ENCODE measurements around the gene DAPK2.
"Not testable (repeated sequence)": the region's sequence is repeated elsewhere in the genome, so short reads cannot be mapped to it uniquely, and the experiment has no call there.

- TF ChIP-seq CTCF (CRISPR knock-in tag; IDR thresholded peaks at IDR 0.05); YY1 (IDR thresholded peaks at IDR 0.05; ENCODE audit: insufficient read depth, insufficient replicate concordance, low read depth, low read length); CCAR2 (optimal IDR thresholded peaks at IDR 0.05; ENCODE audit: low read depth, low read length); CEBPB (IDR thresholded peaks at IDR 0.05; ENCODE audit: borderline replicate concordance, low read depth, low read length): not testable (repeated sequence)
- TF ChIP-seq, protein P1, sequence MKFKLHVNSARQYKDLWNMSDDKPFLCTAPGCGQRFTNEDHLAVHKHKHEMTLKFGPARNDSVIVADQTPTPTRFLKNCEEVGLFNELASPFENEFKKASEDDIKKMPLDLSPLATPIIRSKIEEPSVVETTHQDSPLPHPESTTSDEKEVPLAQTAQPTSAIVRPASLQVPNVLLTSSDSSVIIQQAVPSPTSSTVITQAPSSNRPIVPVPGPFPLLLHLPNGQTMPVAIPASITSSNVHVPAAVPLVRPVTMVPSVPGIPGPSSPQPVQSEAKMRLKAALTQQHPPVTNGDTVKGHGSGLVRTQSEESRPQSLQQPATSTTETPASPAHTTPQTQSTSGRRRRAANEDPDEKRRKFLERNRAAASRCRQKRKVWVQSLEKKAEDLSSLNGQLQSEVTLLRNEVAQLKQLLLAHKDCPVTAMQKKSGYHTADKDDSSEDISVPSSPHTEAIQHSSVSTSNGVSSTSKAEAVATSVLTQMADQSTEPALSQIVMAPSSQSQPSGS (CRISPR knock-in tag; IDR thresholded peaks at IDR 0.05) = not testable (repeated sequence)
- TF ChIP-seq, protein P2, sequence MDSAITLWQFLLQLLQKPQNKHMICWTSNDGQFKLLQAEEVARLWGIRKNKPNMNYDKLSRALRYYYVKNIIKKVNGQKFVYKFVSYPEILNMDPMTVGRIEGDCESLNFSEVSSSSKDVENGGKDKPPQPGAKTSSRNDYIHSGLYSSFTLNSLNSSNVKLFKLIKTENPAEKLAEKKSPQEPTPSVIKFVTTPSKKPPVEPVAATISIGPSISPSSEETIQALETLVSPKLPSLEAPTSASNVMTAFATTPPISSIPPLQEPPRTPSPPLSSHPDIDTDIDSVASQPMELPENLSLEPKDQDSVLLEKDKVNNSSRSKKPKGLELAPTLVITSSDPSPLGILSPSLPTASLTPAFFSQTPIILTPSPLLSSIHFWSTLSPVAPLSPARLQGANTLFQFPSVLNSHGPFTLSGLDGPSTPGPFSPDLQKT (CRISPR knock-in tag; IDR thresholded peaks at IDR 0.05; ENCODE audit: borderline replicate concordance) = not testable (repeated sequence)
These were observed 146.7 kb downstream of the DAPK2 start for GRCh38 chr15:63899606-63900005.

Data from HepG2 (cell line).